NCI-H1417 (cell line): Measurements from ENCODE around the gene TLE4.
A peak's percentile ranks its signal among the peaks of the same experiment; 100 is the strongest.
"Not testable (repeated sequence)": the region's sequence is repeated elsewhere in the genome, so short reads cannot be mapped to it uniquely, and the experiment has no call there.

Source experiments
- DNase-seq, 3 experiments: peaks; one replicate each; lab custom pipeline; 2025; lab: John Stamatoyannopoulos, UW

TLE4 gene

DNA sequence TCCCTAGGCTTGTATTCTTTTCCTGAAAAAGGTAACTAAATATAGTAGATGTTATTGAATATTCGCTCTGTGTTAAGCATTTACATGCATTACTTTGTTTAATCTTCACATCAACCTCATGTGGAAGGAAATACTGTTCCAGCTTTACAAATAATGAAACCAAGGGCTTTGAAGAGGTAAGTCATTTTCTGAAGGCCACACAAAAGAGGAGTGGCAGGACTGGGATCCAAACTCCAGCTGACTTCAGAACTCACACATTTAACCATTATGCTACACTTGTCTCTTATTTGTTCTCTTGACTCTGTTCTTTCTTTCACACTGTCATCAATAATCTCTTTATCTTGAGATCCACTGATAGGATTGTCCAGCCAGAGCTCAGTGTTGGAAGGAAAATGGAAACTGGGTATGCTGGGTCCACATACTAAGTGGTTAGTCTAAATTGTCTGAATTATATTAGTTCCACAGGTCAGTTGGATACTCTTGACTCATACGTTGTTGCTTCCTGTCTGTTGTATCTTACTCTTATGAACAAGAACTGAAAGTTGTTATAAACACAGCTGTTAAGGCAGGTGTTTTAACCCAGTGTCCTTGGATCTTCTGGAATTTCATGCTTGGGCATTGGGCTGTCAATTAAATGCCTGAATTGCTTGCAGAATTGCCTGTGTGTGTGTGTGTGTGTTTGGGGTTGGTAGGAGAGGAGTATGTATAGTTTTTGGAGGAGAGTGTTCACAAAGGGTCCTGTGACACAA is 65.6 kb downstream of the TLE4 start:
- DNase-seq: no peak

DNA sequence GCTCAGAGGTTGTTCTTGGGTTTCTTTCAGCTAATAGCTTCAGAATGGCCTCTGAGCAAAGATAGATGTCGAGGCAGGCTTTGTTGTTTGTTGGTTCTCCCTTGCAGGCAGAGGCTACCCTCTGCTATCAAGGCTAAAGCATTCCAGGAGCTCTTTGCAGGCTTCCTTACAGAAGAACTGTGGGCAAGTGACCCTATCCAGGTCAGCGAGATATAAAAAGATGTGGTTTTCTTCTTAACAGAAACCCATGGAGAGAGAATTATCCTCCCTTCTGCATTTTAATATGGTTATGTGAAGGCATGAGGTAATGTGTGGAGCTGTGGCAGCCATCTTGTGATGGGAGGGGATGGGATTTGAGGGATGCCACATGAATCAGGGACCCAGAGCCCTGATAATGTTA is 67.0 kb downstream of the TLE4 start:
- DNase-seq: no peak

GRCh38 chr9:79639354-79639753 is 67.6 kb downstream of the TLE4 start:
- DNase-seq: no peak

- DNase-seq: not testable (repeated sequence)
Observed at GRCh38 chr9:79640067-79640466, 68.3 kb downstream of the TLE4 start.

- DNase-seq: no peak
Observed at GRCh38 chr9:79641070-79641469, 69.3 kb downstream of the TLE4 start.

GRCh38 chr9:79642671-79643070 is 70.9 kb downstream of the TLE4 start:
- no peak for DNase-seq

DNA sequence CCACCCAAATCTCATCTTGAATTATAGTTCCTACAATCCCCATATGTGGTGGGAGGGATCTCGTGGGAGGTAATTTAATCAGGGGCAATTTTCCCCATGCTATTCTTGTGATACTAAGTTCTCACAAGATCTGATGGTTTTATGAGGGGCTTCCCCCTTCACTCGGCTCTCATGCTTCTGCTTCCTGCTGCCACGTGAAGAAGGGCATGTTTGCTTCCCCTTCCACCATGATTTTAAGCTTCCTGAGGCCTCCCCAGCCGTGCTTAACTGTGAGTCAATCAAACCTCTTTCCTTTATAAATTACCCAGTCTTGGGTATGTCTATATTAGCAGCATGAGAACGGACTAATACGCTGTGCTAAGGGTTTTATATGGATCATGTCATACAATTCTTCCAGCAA is 72.3 kb downstream of the TLE4 start:
- no peak for DNase-seq

GRCh38 chr9:79644601-79645000 is 72.8 kb downstream of the TLE4 start:
- DNase-seq: no peak

DNA sequence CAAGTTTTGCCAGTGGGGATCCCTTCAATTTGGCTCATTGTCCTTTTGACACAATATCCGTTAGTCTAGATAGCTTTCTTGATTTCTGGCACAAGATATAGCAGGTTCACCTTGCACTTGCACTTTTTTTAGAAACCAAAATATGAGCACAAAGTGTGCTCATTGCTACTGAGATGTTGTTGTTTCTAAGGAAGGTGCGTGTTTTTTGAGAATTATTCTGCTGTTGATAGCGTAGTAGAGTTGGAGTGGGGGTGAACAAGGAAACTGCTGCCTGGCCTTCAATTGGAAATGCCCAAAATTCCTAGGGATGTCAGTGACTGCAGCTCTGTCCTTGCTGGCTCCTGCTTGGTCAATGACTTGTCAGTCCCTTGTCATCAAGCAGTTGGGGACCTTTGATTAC is 73.3 kb downstream of the TLE4 start:
- no peak for DNase-seq

DNA sequence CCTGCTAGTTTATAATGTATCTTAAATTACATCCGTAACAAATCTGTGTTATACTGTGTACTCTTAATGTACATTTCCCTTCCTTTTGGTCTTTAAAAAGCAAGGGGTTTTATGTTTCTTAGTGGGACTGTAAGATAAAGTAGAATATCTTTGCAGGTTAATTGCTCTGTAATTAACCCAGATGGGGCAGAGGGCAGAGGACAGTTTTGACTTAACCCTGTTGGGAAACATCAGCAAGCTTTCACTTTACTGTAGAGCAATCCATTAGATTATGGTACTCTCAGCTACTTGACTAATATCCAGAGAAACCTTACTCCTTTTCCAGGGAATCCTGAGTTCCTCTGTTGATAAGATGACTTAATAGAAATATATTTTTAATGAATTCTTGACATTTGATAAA is 74.3 kb downstream of the TLE4 start:
- no peak for DNase-seq

GRCh38 chr9:79651251-79651795 is 79.6 kb downstream of the TLE4 start:
- DNase-seq: peak; percentile 61 to 94 (median 93)

- DNase-seq: no peak
Observed at GRCh38 chr9:79652598-79652997, 80.8 kb downstream of the TLE4 start.

GRCh38 chr9:79654591-79655382 is 83.0 kb downstream of the TLE4 start:
- not testable (repeated sequence) for DNase-seq

GRCh38 chr9:79655551-79655950 is 83.8 kb downstream of the TLE4 start:
- no peak for DNase-seq

- DNase-seq: no peak
Observed at GRCh38 chr9:79656169-79656568, 84.4 kb downstream of the TLE4 start.

- DNase-seq: no peak
Observed at GRCh38 chr9:79657891-79658290, 86.1 kb downstream of the TLE4 start.

DNA sequence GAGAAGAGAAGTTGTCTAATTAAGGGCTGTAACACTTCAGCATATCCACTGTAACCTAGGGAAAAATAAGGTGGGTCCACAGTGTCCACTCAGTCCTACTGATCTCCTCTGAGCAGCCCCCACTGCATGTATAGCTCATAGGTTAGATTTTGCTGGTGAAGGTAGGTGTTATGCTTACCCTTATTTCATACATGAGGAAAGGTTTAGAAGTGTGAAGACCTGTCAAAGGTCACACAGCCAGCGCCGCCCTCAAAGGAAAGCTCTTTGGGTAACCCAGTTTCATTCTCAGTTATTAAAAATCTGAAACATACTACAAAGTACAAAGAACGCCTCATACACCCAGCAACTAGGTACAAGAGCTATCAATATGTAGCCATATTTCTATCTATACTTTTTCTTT is 87.2 kb downstream of the TLE4 start:
- DNase-seq: no peak

DNA sequence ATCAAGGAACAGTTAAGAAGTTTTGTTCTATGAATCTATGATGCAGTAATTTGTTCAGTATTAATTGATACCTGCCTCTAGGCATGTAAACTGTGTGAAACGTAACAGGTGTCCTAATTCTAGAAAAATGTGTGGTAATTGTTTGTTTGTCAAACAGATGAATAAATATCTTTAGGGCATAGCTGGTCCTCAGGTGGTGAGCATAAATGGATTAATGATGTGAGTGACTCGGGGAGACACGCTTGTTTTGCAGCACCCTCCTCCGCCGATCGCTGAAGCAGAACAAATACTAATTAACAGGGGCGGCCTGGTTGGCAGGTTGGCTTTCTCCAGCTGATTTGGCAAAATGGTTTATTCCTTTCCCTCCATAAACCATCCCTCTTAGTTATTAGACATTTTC is 88.8 kb downstream of the TLE4 start:
- peak in 2 of 3 experiments; percentile 81 to 97 for DNase-seq

GRCh38 chr9:79661279-79661678 is 89.5 kb downstream of the TLE4 start:
- peak in 2 of 3 experiments; percentile 18 to 68 for DNase-seq

DNA sequence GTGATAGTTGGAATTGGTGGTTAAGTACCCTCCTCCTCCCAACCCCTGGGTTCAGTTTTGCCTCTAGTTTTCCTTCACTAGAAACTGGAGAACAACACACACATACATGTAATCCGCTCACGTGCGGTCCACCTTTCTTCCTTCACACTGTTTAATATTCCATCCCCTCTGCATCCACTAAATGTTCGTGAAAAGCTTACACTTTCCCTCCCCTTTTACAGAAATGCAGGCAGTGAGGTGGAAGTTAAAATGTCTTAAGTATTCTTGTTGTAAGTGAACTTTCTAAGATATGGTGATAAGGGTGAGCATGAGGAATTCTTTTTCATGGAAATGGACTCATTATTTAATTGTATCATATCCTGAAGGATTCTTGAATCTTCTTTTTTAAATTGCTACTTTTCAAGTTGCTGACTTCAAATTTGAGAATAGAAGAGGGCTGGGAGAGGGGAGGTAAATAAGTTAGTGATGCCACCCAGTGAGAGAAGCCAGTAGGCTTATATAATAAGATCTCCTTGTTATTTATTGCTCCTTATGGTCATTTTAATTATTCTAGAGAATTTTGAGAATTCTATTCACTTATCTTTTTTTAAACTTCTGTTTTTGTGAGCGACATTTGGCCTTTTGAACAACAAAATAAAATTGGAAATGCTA is 90.2 kb downstream of the TLE4 start:
- peak in 1 of 3 experiments; percentile 50 for DNase-seq

GRCh38 chr9:79662537-79662956 is 90.8 kb downstream of the TLE4 start:
- DNase-seq: peak in 1 of 3 experiments; percentile 60

DNA sequence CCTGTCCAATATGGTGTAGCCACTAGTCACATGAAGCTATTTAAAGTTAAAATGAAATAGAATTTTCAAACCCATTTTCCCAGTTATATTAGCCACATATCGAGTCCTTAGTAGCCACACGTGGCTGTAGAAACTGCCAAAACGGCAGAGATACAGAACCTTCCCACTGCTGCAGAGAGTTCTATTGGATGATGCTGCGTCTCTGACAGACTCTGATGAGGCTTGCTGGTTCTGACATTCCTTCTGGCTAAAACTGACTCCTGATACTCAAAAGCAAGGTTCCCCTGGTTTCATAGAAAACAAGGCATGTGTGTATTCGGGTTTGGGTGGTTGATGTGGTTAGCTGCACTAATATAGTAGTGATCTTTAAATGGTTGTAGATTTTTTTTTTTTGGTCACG is 91.5 kb downstream of the TLE4 start:
- no peak for DNase-seq

- no peak for DNase-seq
Observed at GRCh38 chr9:79663878-79664277, 92.1 kb downstream of the TLE4 start.
